ENCODE measurements around the gene MAGI2.

Gene MAGI2

GRCh38 chr7:78095549-78095948, 1357.9 kb downstream of the MAGI2 start:
- DNase-seq (ENCODE audit: low read depth in 2 of 2): no peak

GRCh38 chr7:78092331-78092730, 1361.1 kb downstream of the MAGI2 start:
- no peak for DNase-seq (ENCODE audit: low read depth in 2 of 2)

GRCh38 chr7:78090616-78091015, 1362.9 kb downstream of the MAGI2 start:
- no peak for DNase-seq (ENCODE audit: low read depth in 2 of 2)

GRCh38 chr7:78083476-78084120, 1369.9 kb downstream of the MAGI2 start:
- no peak for DNase-seq (ENCODE audit: low read depth in 2 of 2)

- no peak for DNase-seq (ENCODE audit: low read depth in 2 of 2)
Observed at GRCh38 chr7:78082556-78082955, 1370.9 kb downstream of the MAGI2 start.

GRCh38 chr7:78081888-78082287, 1371.6 kb downstream of the MAGI2 start:
- no peak for DNase-seq (ENCODE audit: low read depth in 2 of 2)

GRCh38 chr7:78081344-78081743, 1372.1 kb downstream of the MAGI2 start:
- DNase-seq (ENCODE audit: low read depth in 2 of 2): no peak

- DNase-seq (ENCODE audit: low read depth in 2 of 2): no peak
Observed at GRCh38 chr7:78080811-78081210, 1372.7 kb downstream of the MAGI2 start.

- DNase-seq (ENCODE audit: low read depth in 2 of 2): no peak
Observed at GRCh38 chr7:78080241-78080640, 1373.2 kb downstream of the MAGI2 start.

- no peak for DNase-seq (ENCODE audit: low read depth in 2 of 2)
Observed at GRCh38 chr7:78074713-78075112, 1378.8 kb downstream of the MAGI2 start.

GRCh38 chr7:78073609-78074382, 1379.7 kb downstream of the MAGI2 start:
- no peak for DNase-seq (ENCODE audit: low read depth in 2 of 2)

GRCh38 chr7:78072201-78072590, 1381.3 kb downstream of the MAGI2 start:
- no peak for DNase-seq (ENCODE audit: low read depth in 2 of 2)

GRCh38 chr7:78071491-78072200, 1381.8 kb downstream of the MAGI2 start:
- DNase-seq (ENCODE audit: low read depth in 2 of 2): no peak

- DNase-seq (ENCODE audit: low read depth in 2 of 2): no peak
Observed at GRCh38 chr7:78066599-78066998, 1386.9 kb downstream of the MAGI2 start.

- no peak for DNase-seq (ENCODE audit: low read depth in 2 of 2)
Observed at GRCh38 chr7:78063758-78064157, 1389.7 kb downstream of the MAGI2 start.

GRCh38 chr7:78062214-78062613, 1391.3 kb downstream of the MAGI2 start:
- no peak for DNase-seq (ENCODE audit: low read depth in 2 of 2)

- no peak for DNase-seq (ENCODE audit: low read depth in 2 of 2)
Observed at GRCh38 chr7:78057571-78057970, 1395.9 kb downstream of the MAGI2 start.

GRCh38 chr7:78055599-78055998, 1397.9 kb downstream of the MAGI2 start:
- DNase-seq (ENCODE audit: low read depth in 2 of 2): no peak

GRCh38 chr7:78055001-78055573, 1398.4 kb downstream of the MAGI2 start:
- DNase-seq (ENCODE audit: low read depth in 2 of 2): no peak

GRCh38 chr7:78052112-78052511, 1401.4 kb downstream of the MAGI2 start:
- no peak for DNase-seq (ENCODE audit: low read depth in 2 of 2)

- DNase-seq (ENCODE audit: low read depth in 2 of 2): no peak
Observed at GRCh38 chr7:78047800-78048199, 1405.7 kb downstream of the MAGI2 start.

- no peak for DNase-seq (ENCODE audit: low read depth in 2 of 2)
Observed at GRCh38 chr7:78043159-78043558, 1410.3 kb downstream of the MAGI2 start.

Data from activated CD8-positive, alpha-beta memory T cell treated with anti-CD3 and anti-CD28 coated beads for 4 hours (primary cell).